ENCODE results near the gene PODN.

- TF ChIP-seq POLR2A (IDR thresholded peaks at IDR 0.05) (no peak), CTCF (IDR thresholded peaks at IDR 0.05) (no peak), POLR2AphosphoS5 (IDR thresholded peaks at IDR 0.05) (no peak), EP300 (IDR thresholded peaks at IDR 0.05) (no peak)
Measured at GRCh38 chr1:53108646-53109580, 46.9 kb downstream of the PODN start.

Data from stomach (tissue), 4 donors.